Glutamatergic neuron (in vitro differentiated cells): ENCODE results near the gene ALDH7A1. TPM values are rescaled to one million over a fixed set of nuclear protein-coding genes. Genes with fewer than 3 reads are reported as not detected.

Experiments used
- DNase-seq: peaks from one replicate; pipeline ENCODE4 v3.0.0; 2022
- H3K27ac Mint-ChIP-seq: one replicate; pipeline ENCODE4 v1.8.0; 2020; ENCODE audit warnings: mild to moderate bottlenecking, mixed read lengths, inconsistent platforms; ENCODE audit not compliant: unreplicated experiment
- H3K27me3 Mint-ChIP-seq: one replicate; pipeline ENCODE4 v1.8.0; 2020; ENCODE audit warnings: mild to moderate bottlenecking, moderate library complexity, mixed read lengths, inconsistent platforms; ENCODE audit not compliant: unreplicated experiment
- H3K36me3 Mint-ChIP-seq: one replicate; pipeline ENCODE4 v1.8.0; 2020; ENCODE audit warnings: mild to moderate bottlenecking, mixed read lengths, inconsistent platforms; ENCODE audit not compliant: unreplicated experiment
- H3K4me1 Mint-ChIP-seq: one replicate; pipeline ENCODE4 v1.8.0; 2020; ENCODE audit warnings: mild to moderate bottlenecking, low read depth, mixed read lengths, inconsistent platforms; ENCODE audit not compliant: unreplicated experiment
- H3K4me3 Mint-ChIP-seq: one replicate; pipeline ENCODE4 v1.8.0; 2020; ENCODE audit warnings: mild to moderate bottlenecking, mixed read lengths, inconsistent platforms; ENCODE audit not compliant: unreplicated experiment
- H3K9me3 Mint-ChIP-seq: one replicate; pipeline ENCODE4 v1.8.0; 2020; ENCODE audit warnings: mild to moderate bottlenecking, moderate library complexity, mixed read lengths, inconsistent platforms; ENCODE audit not compliant: unreplicated experiment
- total RNA-seq: library from RNA; stranded (reverse); fragmentation: NEBNext Ultra II Directional; extraction: Animal tissue kit (Norgen Biotek cat#: 25700); gene quantifications from one replicate; pipeline ENCODE4 v1.2.1, GENCODE V29; 2021; ENCODE audit not compliant: unreplicated experiment
- TF ChIP-seq, protein P1 (sequence below): fragments of 200-600 bp; sonication (generic); IDR thresholded peaks from one replicate; pipeline ENCODE4 v1.5.0; 2021; ENCODE audit not compliant: partially characterized antibody, unreplicated experiment

Gene ALDH7A1
- total RNA-seq, 1 donor from 2014 or later: 85.9 TPM

DNA sequence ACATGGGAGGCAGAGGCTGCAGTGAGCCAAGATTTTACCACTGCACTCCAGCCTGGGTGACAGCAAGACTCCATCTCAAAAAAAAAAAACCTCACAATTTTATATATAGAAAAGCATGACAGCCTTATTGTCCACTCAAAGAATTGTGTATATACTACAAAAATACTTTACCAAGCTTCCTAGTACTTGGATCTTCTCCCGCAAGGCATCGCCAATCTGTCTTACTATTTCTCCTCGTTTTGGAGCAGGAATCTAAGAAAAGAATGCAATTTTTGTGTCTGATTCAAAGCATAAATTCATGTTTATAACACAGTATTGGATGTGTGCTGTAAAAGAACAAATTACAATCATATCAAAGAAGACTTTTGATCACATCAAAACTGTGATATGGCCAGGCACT, 11.3 kb downstream of the ALDH7A1 start:
- TF ChIP-seq, protein P1, sequence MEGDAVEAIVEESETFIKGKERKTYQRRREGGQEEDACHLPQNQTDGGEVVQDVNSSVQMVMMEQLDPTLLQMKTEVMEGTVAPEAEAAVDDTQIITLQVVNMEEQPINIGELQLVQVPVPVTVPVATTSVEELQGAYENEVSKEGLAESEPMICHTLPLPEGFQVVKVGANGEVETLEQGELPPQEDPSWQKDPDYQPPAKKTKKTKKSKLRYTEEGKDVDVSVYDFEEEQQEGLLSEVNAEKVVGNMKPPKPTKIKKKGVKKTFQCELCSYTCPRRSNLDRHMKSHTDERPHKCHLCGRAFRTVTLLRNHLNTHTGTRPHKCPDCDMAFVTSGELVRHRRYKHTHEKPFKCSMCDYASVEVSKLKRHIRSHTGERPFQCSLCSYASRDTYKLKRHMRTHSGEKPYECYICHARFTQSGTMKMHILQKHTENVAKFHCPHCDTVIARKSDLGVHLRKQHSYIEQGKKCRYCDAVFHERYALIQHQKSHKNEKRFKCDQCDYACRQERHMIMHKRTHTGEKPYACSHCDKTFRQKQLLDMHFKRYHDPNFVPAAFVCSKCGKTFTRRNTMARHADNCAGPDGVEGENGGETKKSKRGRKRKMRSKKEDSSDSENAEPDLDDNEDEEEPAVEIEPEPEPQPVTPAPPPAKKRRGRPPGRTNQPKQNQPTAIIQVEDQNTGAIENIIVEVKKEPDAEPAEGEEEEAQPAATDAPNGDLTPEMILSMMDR: no peak
- Mint-ChIP-seq H3K9me3 (no peaks in the 10 kb centered on the region), H3K4me1 (no peaks in the 10 kb centered on the region), H3K4me3 (no peak overlapping the region), H3K27ac (no peak overlapping the region), H3K27me3 (no peaks in the 10 kb centered on the region), H3K36me3 (peaks cover 4% of the 10 kb centered on the region)
- no peak for DNase-seq

DNA sequence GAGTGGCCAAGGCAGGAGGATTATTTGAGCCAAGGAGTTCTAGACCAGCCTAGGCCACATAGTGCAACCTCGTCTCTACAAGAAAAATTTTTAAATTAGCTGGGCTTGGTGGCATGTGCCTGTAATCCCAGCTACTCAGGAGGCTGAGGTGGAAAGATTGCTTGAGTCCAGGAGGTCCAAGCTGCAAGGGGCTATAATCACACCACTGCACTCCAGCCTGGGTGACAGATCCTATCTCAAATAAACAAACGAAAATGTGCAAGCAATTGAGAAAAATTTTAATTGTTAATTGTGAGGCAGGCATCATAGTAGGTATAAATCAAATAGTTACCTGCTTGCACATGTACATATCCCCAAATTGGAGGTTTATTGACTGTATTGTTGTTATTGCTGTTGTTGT, 15.3 kb downstream of the ALDH7A1 start:
- H3K9me3 Mint-ChIP-seq: no peaks in the 10 kb centered on the region
- H3K27ac Mint-ChIP-seq: no peak overlapping the region
- TF ChIP-seq, protein P1: no peak
- H3K36me3 Mint-ChIP-seq: peaks cover 4% of the 10 kb centered on the region
- no peaks in the 10 kb centered on the region for H3K4me1 Mint-ChIP-seq
- no peak for DNase-seq
- no peak overlapping the region for H3K4me3 Mint-ChIP-seq
- H3K27me3 Mint-ChIP-seq: no peaks in the 10 kb centered on the region

DNA sequence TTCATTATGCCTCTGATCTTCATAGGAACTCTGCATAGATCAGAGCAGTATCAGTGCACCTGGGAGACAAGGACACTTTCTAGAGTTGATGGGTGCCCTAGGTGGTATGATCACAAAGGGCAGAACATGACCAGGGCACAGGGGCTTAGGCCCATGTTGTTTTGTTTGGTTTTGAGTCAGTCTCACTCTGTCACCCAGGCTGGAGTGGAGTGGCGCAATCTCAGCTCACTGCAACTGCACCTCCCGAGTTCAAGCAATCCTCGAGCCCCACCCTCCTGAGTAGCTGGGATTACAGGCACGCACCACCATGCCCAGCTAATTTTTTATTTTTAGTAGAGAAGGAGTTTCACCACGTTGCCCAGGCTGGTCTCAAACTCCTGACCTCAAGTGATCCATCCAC, 17.6 kb downstream of the ALDH7A1 start:
- no peak overlapping the region for H3K27ac Mint-ChIP-seq
- DNase-seq: no peak
- H3K4me1 Mint-ChIP-seq: no peaks in the 10 kb centered on the region
- TF ChIP-seq, protein P1: no peak
- H3K27me3 Mint-ChIP-seq: no peaks in the 10 kb centered on the region
- H3K9me3 Mint-ChIP-seq: no peaks in the 10 kb centered on the region
- H3K36me3 Mint-ChIP-seq: peaks cover 4% of the 10 kb centered on the region
- H3K4me3 Mint-ChIP-seq: no peak overlapping the region

DNA sequence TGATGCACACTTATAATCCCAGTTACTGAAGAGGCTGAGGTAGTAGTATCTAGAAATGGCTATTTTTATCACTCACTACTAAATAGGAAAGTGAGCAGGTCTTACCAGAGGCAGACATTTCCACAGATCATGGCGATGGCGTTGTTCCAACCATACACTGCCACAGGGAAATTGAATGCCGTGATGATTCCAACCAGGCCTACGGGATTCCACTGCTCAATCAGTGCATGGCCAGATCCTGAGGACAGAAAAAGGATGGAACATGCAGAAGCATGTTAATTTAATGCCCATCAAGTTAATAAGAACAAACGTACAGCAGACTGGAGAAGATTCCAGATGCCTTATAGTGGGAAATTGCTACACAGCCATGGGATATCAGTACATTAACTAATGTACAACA, 18.0 kb downstream of the ALDH7A1 start:
- TF ChIP-seq, protein P1: no peak
- H3K9me3 Mint-ChIP-seq: no peaks in the 10 kb centered on the region
- no peak overlapping the region for H3K27ac Mint-ChIP-seq
- no peak overlapping the region for H3K4me3 Mint-ChIP-seq
- H3K27me3 Mint-ChIP-seq: no peaks in the 10 kb centered on the region
- no peak for DNase-seq
- H3K4me1 Mint-ChIP-seq: no peaks in the 10 kb centered on the region
- H3K36me3 Mint-ChIP-seq: peaks cover 4% of the 10 kb centered on the region

DNA sequence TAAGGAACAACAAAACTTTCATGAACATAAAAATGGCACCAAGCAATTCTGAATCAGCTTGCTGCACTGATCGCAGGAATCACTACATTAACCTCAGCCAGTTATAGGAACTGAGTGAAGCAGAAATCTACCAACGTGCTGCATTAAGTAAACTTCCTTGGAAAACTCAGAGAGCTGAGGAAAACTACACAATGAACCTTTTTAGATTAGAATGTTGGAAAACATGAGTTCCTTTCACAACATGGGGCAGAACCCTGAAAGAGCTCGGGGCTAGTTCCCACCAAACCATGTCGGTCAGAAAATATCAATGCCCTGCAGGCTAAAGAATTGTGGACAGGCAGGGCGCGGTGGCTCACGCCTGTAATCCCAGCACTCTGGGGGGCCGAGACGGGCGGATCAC, 19.4 kb downstream of the ALDH7A1 start:
- H3K4me3 Mint-ChIP-seq: no peak overlapping the region
- peaks cover 4% of the 10 kb centered on the region for H3K36me3 Mint-ChIP-seq
- no peak for DNase-seq
- TF ChIP-seq, protein P1: no peak
- H3K4me1 Mint-ChIP-seq: no peaks in the 10 kb centered on the region
- no peaks in the 10 kb centered on the region for H3K9me3 Mint-ChIP-seq
- no peak overlapping the region for H3K27ac Mint-ChIP-seq
- H3K27me3 Mint-ChIP-seq: no peaks in the 10 kb centered on the region
